ENCODE measurements around the gene SMIM35.

DNA sequence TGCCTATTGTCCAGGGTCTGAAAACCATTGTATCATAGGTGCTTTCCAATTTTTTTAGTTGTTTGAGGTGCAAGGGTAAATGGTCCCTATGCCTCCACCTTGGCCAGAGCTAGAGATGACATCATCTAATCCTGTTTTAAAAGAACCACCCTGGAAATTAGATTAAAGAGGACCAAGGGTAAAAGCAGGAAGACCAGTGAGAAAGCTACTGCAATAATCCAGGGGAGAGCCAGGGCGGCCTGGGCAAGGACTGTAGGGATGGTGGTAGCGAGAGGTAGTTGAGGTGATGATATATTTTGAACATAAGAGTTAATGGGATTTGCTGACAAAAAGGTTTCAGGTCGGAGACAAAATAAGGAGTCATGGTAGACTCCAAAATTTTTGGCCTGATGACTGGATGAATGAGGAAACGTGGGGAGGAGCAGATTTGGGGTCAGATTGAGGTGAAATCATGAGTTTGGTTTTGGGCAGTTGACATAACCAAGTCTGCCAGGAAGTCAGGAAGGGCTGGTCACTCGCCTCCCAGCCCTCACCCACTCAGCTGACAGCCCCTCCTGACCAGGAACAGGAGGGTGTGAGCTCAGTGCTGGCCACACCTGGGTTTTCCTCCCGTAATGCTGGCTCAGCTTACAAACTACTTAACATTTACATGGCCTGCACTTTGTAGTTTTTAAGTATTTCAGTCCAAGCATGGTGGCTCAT lies 42.9 kb upstream of the SMIM35 start:
- no peak for TF ChIP-seq POLR2A (IDR thresholded peaks at IDR 0.05)
- TF ChIP-seq, protein P1, sequence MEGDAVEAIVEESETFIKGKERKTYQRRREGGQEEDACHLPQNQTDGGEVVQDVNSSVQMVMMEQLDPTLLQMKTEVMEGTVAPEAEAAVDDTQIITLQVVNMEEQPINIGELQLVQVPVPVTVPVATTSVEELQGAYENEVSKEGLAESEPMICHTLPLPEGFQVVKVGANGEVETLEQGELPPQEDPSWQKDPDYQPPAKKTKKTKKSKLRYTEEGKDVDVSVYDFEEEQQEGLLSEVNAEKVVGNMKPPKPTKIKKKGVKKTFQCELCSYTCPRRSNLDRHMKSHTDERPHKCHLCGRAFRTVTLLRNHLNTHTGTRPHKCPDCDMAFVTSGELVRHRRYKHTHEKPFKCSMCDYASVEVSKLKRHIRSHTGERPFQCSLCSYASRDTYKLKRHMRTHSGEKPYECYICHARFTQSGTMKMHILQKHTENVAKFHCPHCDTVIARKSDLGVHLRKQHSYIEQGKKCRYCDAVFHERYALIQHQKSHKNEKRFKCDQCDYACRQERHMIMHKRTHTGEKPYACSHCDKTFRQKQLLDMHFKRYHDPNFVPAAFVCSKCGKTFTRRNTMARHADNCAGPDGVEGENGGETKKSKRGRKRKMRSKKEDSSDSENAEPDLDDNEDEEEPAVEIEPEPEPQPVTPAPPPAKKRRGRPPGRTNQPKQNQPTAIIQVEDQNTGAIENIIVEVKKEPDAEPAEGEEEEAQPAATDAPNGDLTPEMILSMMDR (IDR thresholded peaks at IDR 0.05) = no peak
